GM10266 (cell line): ENCODE results near the gene SEMA3A.
A peak's percentile ranks its signal among the peaks of the same experiment; 100 is the strongest.

ENCODE experiments used
- DNase-seq: peaks from one replicate; pipeline ENCODE4 v3.0.0; 2012; ENCODE audit errors: extremely low spot score
- CTCF ChIP-seq: IDR thresholded peaks from 2 replicates; pipeline ENCODE4 v1.5.1; 2012; ENCODE audit warnings: mild to moderate bottlenecking, low read depth; ENCODE audit not compliant: control insufficient read depth, insufficient read depth; ENCODE audit errors: missing control alignments

The SEMA3A gene

GRCh38 chr7:83984591-83984990 is 210.0 kb downstream of the SEMA3A start:
- DNase-seq = no peak
- no peak for TF ChIP-seq CTCF

GRCh38 chr7:83984076-83984475 is 210.5 kb downstream of the SEMA3A start:
- DNase-seq = no peak
- no peak for TF ChIP-seq CTCF

GRCh38 chr7:83983606-83984005 is 211.0 kb downstream of the SEMA3A start:
- TF ChIP-seq CTCF = no peak
- no peak for DNase-seq

GRCh38 chr7:83976302-83976701 is 218.3 kb downstream of the SEMA3A start:
- DNase-seq = peak; percentile 8
- peak; percentile 48 for TF ChIP-seq CTCF

- DNase-seq = no peak
- TF ChIP-seq CTCF = no peak
Observed at GRCh38 chr7:83970081-83970480, 224.5 kb downstream of the SEMA3A start.

GRCh38 chr7:83964318-83964717 is 230.3 kb downstream of the SEMA3A start:
- no peak for DNase-seq
- no peak for TF ChIP-seq CTCF

- TF ChIP-seq CTCF = no peak
- no peak for DNase-seq
Observed at GRCh38 chr7:83957333-83957732, 237.3 kb downstream of the SEMA3A start.
